ENCODE results near the gene ATAD3B.

The ATAD3B gene

DNA sequence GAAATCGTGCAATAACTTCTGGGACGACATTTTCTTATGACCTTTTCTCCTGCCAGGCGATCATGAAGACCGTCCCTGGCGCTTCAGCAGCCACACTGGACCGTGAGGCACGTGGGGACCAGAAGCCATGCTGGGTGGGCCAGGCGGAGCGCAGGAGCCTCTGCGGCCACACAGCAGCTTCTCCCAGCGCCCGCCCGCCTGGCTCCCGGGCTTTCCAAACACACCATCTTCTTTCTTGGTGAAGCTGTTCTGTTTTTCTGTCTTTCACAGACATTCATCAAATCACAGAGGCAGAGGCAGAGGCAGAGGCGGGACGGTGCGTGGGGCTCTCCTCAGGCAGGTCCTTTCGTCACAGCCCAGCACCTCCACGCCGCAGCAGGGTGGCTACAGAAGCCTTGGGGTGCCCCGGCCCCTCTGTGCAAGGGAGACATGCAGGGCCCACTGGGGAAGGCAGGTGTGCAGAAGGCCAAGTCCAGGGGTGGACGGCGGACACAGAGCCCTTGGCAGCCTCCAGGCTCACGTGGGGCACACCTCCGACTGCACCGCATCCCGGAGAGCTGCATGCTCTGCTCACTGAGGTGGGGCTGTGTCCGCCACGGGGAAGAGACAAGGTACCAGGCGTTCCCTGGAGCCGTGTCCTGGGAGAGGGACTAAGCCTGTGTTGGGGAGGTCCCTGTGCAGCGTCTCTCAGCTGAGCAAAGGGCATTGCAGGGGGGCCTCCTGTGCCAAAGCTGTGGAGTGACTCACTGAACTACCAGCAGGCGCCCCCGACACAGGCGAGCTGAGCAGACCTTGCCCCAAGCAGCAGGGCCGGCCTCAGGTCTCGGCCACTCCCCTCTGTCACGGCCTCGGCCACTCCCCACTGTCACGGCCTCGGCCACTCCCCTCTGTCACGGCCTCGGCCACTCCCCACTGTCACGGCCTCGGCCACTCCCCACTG lies 71.5 kb downstream of the ATAD3B start:
- Histone ChIP-seq H3K27me3 (replicated peaks in 2 of 5; ENCODE audit: control insufficient read depth in 4 of 5, insufficient read depth in 5 of 5, low read length in 4 of 5) (peaks cover 0 to 6% (median 0%) of the 10 kb centered on the region in 5 experiments), H3K4me3 (ENCODE audit: control insufficient read depth in 1 of 7, extremely low read depth in 1 of 7, insufficient read depth in 4 of 7, low read depth in 2 of 7, low read length in 6 of 7) (no peak overlapping the region), H3K4me1 (ENCODE audit: control extremely low read depth in 1 of 4, control insufficient read depth in 4 of 4, insufficient read depth in 4 of 4, low read length in 3 of 4) (peaks cover 0 to 11% (median 4%) of the 10 kb centered on the region in 4 experiments), H3K36me3 (ENCODE audit: control insufficient read depth in 4 of 4, insufficient read depth in 4 of 4, low read length in 3 of 4) (peaks cover 0 to 53% (median 20%) of the 10 kb centered on the region in 4 experiments), H3K27ac (ENCODE audit: insufficient read depth in 1 of 2, low read depth in 1 of 2, low read length in 2 of 2, poor library complexity in 1 of 2, severe bottlenecking in 2 of 2) (no peak overlapping the region), H3K9me3 (ENCODE audit: control extremely low read depth in 1 of 5, control insufficient read depth in 4 of 5, insufficient read depth in 2 of 5, low read depth in 1 of 5, low read length in 4 of 5) (no peaks in the 10 kb centered on the region)
- ChIA-PET CTCF (interaction anchor here (1.0 to 2.5 kb wide), 3 partner anchors 8 to 39 kb away, joined by 3 to 8 read pairs (median 4); no protein-coding TSS in a partner anchor), POLR2A (no interaction called here)
- peak in 1 of 3 donors; percentile 30 for DNase-seq
- 94% methylated on average over 43 of the region's 45 CpGs for WGBS (ENCODE audit: insufficient coverage)

DNA sequence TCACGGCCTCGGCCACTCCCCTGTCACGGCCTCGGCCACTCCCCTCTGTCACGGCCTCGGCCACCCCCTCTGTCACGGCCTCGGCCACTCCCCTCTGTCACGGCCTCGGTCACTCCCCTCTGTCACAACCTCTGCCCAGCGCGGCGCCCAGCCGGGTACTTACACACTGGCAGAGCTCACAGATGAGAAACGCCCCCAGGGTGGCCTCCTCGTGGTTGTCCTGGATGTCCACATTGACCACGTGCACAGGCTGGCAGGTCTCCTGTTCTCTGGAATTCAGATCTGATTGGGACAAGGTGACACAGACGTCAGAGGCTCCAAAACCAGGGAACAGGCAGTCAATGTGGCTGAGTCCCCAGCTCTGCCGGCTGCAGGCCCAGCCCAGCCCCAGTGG lies 72.1 kb downstream of the ATAD3B start:
- peaks cover 0 to 56% (median 20%) of the 10 kb centered on the region in 4 experiments for H3K36me3 ChIP-seq (ENCODE audit: control insufficient read depth in 4 of 4, insufficient read depth in 4 of 4, low read length in 3 of 4)
- CTCF ChIA-PET = no interaction called here
- no peaks in the 10 kb centered on the region for H3K9me3 ChIP-seq (ENCODE audit: control extremely low read depth in 1 of 5, control insufficient read depth in 4 of 5, insufficient read depth in 2 of 5, low read depth in 1 of 5, low read length in 4 of 5)
- no peak for DNase-seq
- no peak overlapping the region for H3K4me3 ChIP-seq (ENCODE audit: control insufficient read depth in 1 of 7, extremely low read depth in 1 of 7, insufficient read depth in 4 of 7, low read depth in 2 of 7, low read length in 6 of 7)
- H3K27ac ChIP-seq (ENCODE audit: insufficient read depth in 1 of 2, low read depth in 1 of 2, low read length in 2 of 2, poor library complexity in 1 of 2, severe bottlenecking in 2 of 2) = no peak overlapping the region
- peaks cover 0 to 6% (median 0%) of the 10 kb centered on the region in 5 experiments for H3K27me3 ChIP-seq (replicated peaks in 2 of 5; ENCODE audit: control insufficient read depth in 4 of 5, insufficient read depth in 5 of 5, low read length in 4 of 5)
- H3K4me1 ChIP-seq (ENCODE audit: control extremely low read depth in 1 of 4, control insufficient read depth in 4 of 4, insufficient read depth in 4 of 4, low read length in 3 of 4) = peaks cover 0 to 11% (median 4%) of the 10 kb centered on the region in 4 experiments
- POLR2A ChIA-PET = no interaction called here
- WGBS (ENCODE audit: insufficient coverage) = 98% methylated on average over 19 of the region's 19 CpGs

DNA sequence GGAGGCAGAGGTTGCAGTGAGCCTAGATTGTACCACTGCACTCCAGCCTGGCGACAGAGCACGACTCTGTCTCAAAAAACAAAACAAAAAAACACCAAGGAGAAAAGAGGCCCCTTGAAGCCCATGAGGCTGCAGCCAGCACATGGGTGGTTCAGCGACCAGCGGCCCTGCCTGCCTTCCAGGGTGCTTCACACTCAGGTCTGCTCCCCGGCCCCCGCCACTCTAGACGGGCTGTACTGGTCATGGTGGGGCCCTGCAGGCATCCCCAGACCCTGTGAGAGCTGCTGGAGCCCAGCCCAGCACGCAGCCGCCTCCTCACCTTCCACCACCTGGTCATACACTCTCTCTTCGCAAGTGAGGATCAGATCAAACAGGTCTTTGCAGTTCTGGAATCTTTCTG lies 73.0 kb downstream of the ATAD3B start:
- DNase-seq = no peak
- Histone ChIP-seq H3K36me3 (ENCODE audit: control insufficient read depth in 4 of 4, insufficient read depth in 4 of 4, low read length in 3 of 4) (peaks cover 0 to 59% (median 20%) of the 10 kb centered on the region in 4 experiments), H3K9me3 (ENCODE audit: control extremely low read depth in 1 of 5, control insufficient read depth in 4 of 5, insufficient read depth in 2 of 5, low read depth in 1 of 5, low read length in 4 of 5) (no peaks in the 10 kb centered on the region), H3K4me1 (ENCODE audit: control extremely low read depth in 1 of 4, control insufficient read depth in 4 of 4, insufficient read depth in 4 of 4, low read length in 3 of 4) (peaks cover 0 to 6% (median 3%) of the 10 kb centered on the region in 4 experiments), H3K27ac (ENCODE audit: insufficient read depth in 1 of 2, low read depth in 1 of 2, low read length in 2 of 2, poor library complexity in 1 of 2, severe bottlenecking in 2 of 2) (no peak overlapping the region), H3K27me3 (replicated peaks in 2 of 5; ENCODE audit: control insufficient read depth in 4 of 5, insufficient read depth in 5 of 5, low read length in 4 of 5) (peaks cover 0 to 1% (median 0%) of the 10 kb centered on the region in 5 experiments), H3K4me3 (ENCODE audit: control insufficient read depth in 1 of 7, extremely low read depth in 1 of 7, insufficient read depth in 4 of 7, low read depth in 2 of 7, low read length in 6 of 7) (no peak overlapping the region)
- POLR2A ChIA-PET = no interaction called here
- CTCF ChIA-PET = no interaction called here
- 97% methylated on average over 9 of the region's 10 CpGs for WGBS (ENCODE audit: insufficient coverage)
